22Rv1 (cell line): ENCODE measurements around the gene TNIP1.

ENCODE experiments used
- H3K27ac ChIP-seq: fragments of 450-650 bp; 2 replicates; pipeline ENCODE4 v1.5.1; 2017
- ZFX ChIP-seq: fragments of 450-650 bp; IDR thresholded peaks from 2 replicates; pipeline ENCODE4 v1.6.1; 2017; ENCODE audit warnings: antibody characterized with exemption, borderline replicate concordance
- TF ChIP-seq, protein P1 (sequence below): fragments of 450-650 bp; IDR thresholded peaks from 2 replicates; pipeline ENCODE4 v1.5.1; 2017; ENCODE audit warnings: mild to moderate bottlenecking

Gene TNIP1

DNA sequence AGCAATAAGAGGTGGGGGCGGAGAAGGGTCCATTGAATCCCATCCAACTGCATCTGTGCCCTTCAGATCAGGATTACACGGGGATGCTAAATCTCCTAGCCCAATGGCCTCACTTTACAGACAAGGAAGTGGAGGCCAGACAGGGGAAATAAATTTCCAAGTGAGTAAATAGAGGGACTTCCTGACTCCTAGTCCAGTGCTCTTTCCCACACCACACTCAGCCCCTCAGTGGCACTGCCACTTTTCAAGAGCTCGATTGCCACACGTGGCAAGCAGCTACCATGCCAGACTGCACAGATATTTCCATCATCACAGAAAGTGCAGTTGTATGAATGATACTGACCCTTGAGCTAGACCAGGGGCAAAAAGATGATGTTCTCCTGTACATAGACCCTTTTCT, 8.2 kb upstream of the TNIP1 start:
- H3K27ac ChIP-seq: no peak overlapping the region
- TF ChIP-seq, protein P1, sequence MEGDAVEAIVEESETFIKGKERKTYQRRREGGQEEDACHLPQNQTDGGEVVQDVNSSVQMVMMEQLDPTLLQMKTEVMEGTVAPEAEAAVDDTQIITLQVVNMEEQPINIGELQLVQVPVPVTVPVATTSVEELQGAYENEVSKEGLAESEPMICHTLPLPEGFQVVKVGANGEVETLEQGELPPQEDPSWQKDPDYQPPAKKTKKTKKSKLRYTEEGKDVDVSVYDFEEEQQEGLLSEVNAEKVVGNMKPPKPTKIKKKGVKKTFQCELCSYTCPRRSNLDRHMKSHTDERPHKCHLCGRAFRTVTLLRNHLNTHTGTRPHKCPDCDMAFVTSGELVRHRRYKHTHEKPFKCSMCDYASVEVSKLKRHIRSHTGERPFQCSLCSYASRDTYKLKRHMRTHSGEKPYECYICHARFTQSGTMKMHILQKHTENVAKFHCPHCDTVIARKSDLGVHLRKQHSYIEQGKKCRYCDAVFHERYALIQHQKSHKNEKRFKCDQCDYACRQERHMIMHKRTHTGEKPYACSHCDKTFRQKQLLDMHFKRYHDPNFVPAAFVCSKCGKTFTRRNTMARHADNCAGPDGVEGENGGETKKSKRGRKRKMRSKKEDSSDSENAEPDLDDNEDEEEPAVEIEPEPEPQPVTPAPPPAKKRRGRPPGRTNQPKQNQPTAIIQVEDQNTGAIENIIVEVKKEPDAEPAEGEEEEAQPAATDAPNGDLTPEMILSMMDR: no peak
- TF ChIP-seq ZFX: no peak

DNA sequence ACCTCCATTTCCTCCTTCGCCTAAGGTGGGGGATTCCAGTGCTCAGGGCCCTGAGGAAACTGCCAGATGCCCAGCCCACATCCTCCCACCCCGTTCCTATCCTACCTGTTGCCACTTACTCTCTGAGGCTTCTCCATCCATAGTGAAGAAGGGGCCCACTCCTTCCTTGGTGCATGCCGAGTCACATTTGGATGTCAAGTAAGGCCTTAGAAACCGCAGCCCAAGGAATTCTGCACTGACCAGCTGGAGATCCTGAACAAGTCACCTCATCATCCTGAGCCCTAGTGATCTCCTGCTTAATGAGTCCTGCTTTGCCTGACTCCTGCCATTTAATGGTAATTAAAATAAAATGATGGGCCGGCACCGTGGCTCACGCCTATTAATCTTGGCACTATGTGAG, 6.7 kb upstream of the TNIP1 start:
- TF ChIP-seq, protein P1: no peak
- no peak for TF ChIP-seq ZFX
- no peak overlapping the region for H3K27ac ChIP-seq

DNA sequence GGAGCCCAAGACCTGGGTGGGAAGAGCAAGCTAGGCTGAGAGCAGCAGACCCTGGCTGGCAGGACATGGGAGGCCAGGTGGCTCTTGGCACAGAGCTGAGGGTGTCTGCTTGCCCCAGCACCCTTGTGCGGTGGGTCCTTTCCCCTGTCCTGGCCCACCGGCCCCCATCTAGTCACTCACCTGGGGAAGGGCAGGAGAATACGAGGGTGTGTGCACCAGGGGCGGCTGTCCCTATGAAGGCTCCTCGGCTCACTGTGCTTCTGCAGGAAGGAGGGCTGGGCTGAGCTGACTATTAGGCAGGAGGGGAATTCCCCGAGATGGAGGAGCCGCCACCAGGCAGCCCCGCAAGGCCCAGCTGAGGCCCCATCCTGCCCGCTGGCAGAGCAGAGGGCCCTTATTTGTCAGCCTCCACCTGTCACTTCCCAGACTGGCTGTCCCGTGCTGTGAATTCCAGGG, 6.1 kb upstream of the TNIP1 start:
- H3K27ac ChIP-seq: no peak overlapping the region
- TF ChIP-seq, protein P1: no peak
- no peak for TF ChIP-seq ZFX

DNA sequence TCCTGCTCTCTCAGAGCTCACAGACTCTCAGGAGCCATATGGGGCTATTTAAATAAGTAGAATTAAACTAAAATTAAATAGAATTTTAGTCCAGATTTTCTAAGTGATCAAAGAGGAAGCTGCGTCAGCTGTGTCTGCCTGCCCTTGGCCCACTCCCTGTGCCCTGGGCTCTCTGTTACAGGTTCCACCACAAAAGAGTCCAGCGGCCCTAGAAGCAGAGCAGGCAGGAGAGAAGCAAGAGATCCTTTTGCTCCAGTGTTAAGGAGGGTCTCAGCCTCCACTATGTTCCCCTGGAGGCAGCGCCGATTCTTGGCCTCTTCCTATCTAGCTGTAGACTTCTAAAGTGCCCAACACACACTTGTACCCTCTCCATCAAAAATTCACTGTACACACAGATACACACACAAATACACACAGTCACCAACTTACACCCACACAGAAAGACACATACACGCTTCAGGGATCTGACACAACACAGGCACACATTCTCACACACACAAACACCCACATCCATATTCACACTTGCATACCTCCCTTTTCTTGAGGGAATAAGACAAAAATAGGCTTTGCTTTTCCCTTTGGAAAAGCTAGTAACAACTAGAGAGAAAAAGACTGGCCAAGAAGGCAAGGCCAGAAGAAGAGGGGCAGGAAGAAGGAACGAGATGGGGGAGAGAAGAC, 5.5 kb upstream of the TNIP1 start:
- no peak overlapping the region for H3K27ac ChIP-seq
- TF ChIP-seq, protein P1: no peak
- no peak for TF ChIP-seq ZFX

DNA sequence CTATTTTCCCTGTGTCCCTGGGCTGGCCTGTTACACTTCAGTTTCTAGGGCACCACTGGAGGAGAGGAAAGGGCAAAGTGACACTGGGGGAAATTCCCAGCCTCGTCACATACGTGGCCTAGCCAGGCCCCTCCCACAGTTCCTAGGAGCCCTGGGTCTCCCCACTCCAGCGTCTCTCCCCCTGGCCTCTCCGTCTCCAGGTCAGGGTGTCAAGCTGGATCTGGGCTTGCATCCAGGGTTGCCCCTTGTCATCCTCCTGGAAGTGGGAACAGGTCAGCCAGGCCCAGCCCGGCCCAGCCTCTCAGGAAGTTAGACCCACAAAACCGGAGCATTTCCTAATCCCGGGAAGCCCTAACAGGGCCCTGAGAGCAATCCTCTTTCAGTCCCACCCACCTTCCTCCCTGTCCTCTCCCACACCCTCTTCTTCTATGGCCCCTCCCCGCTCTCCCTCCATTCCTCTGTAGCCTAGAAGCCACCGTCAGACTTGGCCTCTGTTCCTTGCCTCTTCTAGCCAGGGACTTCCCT, 4.7 kb upstream of the TNIP1 start:
- no peak overlapping the region for H3K27ac ChIP-seq
- no peak for TF ChIP-seq ZFX
- TF ChIP-seq, protein P1: no peak

DNA sequence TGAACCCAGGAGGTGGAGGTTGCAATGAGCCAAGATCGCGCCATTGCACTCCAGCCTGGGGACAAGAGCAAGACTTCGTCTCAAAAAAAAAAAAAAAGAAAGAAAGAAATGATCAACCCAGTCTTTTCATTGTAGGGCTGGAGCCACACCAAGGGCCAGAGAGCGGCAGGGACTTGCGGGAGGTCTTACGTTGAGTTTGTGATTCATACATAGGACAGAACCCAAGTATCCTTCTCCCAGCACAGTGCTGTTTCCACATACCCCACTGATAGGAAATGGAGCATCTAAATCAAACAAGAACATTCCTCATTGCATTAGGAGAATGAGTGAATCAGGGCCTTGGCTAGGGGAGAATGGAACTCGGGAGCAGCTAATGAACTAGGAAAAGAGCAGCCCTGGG, 3.5 kb upstream of the TNIP1 start:
- TF ChIP-seq, protein P1: no peak
- no peak for TF ChIP-seq ZFX
- H3K27ac ChIP-seq: no peak overlapping the region

DNA sequence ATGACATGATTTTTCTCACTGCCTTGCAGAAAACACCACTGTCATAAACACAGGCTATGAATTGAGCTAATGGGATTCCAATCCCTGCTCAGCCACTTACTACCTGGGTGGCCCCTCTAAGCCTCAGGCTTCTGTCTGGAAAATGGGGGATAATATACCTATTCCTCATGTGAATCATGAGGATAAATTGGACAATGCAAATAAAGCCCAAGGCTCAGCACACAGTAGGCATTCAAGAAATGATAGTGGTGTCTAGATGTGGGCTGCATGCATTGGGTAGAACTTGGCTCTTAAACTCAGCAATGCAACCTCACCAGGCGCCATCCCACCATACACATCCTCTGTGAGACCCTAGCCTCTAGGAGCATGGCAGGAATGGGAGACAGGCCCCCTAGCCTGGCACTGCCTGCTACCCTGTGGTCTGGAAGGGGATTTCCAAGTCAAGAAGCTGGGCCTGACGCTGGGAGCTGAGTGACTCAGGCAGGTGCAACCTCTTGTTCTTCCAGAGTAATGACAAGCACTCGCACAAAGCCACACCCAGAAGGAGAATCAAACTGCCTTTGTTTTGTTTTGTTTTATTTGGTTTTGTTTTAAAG, 2.3 kb upstream of the TNIP1 start:
- H3K27ac ChIP-seq: no peak overlapping the region
- TF ChIP-seq, protein P1: no peak
- no peak for TF ChIP-seq ZFX
